ENCODE data around the gene MLLT1.

The MLLT1 gene

DNA sequence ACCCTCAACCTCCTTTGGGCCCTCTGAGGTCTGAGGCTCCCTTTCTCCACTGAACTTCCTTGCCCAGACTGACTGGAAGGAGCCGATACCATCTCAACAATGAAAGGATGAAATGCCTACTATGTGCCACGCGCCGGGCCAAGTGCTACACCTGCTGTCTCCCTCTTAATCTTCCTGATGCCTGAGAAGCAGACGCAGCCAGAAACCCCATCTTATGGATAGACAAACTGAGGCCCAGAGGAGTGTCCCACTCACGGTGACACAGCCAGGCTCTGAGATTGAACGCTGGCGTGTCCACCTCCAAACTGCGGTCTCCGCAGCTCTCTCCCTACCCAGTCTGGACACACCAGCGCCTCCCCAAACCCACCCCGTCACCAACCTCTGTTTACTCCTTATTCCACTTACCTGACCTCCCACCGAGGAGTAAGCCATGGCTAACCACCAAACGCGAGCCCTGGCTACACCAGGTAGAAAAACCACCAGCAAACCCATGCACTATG is 20.9 kb downstream of the MLLT1 start:
- no peak for DNase-seq

DNA sequence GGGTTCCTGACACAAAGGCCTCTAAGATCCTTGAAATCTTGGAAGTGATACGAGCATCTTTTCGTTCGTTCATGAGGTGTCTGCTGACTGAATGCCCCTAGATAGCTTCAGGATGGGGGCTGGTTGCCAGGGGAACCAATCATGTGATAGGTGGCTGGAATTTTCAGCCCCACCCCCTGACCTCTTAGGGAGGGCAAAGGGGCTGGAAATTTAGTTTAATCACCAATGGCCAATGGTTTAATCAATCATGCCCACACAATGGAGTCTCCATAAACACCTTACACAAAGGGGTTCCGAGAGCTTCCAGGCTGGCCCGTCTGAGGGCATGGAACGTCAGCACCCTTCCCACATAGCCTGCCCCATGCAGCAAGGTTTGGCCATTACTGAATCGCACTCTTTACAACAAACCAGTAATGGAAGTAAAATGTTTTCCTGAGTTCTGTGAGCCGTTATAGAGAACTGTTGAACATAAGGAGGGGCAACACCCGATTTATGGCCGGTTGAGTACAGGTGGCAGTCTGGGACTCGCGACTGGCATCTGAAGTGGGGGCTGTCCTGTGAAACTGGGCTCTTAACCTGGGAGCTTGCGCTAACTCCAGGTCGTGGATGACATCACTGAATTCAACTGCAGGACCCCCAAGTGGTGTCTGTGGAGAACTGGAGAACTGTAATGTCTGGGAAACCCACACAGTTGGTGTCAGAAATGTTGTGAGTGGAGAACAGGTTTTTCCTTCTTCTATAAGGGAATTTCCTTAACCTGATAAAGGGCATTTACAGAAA is 25.6 kb downstream of the MLLT1 start:
- no peak for DNase-seq

DNA sequence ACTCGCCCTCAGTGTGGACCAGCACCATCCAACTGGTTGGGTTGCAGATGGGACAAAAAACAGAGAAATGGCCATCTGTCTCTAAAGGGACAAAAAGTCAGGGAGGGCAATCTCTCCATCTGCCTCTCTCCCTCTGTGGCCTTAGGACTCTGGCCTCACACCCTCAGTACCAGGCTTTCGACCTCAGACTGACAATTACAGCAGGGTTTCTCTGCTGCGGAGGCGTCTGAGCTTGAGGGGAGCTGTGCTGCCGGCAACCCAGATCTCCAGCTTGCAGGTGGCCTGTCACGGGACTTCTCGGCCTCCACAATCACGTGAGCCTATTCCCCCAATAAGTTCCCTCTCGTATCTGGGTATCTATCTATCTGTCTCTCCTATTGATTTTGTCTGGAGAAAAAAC is 27.7 kb downstream of the MLLT1 start:
- DNase-seq = no peak

DNA sequence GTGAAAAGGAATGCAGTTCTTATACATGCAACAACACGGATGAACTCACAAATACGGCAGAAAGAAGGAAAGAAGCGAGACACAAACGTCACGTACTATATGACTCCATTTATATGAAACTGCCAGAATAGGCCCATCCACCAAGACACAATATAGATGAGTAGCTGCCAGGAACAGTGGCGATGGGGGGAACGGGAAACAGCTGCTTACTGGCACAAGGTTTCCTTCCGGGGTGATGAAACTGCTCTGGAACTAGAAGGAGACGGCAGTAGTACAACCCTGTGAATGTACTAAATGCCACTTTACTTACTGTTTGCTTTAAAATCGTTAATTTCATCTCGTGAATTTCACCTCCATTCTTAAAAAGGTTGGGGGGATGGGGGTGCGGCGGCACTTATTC is 28.9 kb downstream of the MLLT1 start:
- DNase-seq = no peak

DNA sequence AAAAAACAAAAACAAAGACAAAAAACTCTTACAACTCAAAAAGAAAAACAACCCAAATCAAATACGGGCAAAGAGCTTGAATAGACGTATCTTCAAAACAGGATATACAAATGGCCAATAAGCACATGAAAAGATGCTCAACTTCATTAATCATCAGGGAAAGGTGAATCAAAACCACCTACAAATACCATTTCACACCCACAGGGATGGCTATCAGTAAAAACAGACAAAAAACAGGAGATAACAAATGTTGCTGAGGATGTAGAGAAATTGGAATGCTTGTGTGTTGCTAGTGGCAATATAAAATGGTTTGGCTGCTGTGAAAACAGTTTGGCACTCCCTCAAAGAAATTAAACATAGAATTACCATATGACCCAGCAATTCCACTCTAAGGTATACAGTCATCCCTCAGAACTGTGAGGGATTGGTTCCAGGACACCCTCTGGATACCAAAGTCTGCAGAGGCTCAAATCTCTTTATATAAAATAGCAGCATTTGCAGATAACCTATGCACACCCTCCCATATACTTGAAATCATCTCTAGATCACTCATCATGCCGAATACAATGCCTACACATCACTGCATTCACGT is 29.7 kb downstream of the MLLT1 start:
- no peak for DNase-seq

DNA sequence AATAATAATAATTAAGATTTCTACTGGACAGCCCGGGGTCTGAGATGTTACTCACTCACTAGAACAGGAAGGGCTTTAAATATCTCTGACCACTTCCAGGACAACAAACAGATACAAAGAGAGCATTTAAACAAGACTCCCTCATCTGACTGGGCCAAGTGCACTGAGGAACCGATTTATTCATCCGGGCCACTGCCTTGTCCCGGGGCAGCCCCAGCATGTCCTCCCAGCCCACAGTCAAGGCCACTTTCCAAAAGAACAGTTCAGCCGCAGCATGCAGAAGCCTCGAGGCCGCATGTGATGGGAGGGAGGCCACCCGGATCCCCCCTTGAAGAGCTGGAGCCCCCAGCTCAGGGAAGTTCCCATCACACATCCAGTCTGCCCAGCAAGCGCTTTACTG is 30.5 kb downstream of the MLLT1 start:
- no peak for DNase-seq

DNA sequence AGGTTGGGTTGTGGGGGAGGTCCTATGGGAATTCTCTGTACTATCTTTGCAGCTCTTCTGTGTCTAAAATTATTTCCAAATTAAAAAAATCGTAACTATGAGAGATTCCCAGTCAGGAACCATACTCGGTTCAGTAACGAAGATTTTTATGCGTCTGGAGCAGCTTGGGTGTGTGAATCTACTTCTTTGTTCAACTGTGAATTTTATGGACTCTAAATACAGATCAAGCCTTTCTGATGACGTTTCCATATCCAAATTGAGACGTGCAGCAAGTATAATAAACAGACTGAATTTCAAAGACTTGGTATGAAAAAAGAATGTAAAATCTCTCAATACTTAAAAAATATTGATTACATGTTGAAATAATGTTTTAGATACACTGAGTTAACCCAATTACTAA is 30.9 kb downstream of the MLLT1 start:
- no peak for DNase-seq

DNA sequence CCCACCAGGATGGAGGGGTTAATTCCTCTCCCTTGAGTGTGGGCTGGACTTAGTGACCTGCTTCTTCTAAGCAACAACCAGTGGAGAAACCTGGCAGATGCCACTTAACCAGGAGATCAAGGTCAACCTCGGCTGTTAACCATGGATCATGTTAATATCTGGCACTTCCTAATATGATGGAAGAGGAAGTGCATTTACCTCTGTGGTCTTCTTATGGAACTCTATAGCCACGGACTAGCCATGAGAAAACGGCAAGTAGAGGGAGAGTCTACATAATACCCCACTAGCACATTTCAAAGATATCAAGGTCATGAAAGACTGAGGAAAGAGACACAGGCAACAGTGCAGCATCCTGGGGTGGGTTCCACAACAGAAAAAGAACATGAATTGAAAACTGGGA is 31.4 kb downstream of the MLLT1 start:
- no peak for DNase-seq

DNA sequence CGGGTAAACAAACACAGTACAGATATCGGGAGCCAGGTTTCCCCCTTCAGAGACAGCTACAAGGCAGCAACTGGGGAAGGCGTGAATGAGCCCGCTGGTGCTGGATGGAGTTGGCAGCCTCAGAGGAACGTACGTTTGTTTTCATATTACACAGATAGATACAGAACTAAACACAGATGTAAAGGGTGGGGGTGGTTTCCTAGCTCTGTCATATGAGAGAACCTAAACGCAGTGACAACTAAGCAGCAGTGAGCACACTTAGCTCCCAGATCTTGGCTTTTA is 32.8 kb downstream of the MLLT1 start:
- DNase-seq = no peak

DNA sequence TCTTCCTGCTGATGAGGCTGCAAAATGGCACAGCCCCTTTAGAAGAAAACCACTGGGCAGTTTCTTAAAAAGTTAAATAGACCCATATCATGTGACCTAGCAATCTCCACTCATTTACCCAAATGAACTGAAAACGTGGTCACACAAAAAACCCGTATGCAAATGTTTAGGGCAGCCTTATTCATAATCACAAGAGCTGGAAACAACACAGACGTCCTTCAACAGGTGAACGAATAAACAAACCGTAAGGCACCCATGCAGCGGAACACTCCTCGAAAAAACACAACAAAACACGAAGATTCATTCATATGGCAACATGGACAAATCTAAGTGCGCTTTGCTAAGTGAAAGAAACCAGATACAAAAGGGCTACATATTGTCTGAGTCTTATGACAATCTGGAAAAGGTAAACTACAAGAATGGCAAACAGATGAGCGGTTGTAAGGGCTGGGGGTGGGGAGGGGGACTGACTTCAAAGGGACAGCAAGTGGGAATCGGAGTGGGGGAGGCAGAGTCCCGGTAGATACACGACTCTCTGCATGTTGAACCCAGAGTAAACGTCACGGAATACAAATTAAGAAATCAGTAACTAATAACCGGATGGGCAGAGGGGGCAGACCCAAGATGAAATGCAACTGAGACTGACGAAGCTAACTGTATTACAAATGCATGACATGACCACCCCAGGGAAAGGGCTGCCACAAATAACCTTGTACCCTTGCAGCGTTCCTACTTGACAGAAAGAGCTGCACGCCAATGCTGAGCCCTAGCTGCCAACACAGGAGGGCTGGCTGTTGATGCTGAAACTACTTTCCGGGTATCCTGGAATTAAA is 33.4 kb downstream of the MLLT1 start:
- DNase-seq = no peak

DNA sequence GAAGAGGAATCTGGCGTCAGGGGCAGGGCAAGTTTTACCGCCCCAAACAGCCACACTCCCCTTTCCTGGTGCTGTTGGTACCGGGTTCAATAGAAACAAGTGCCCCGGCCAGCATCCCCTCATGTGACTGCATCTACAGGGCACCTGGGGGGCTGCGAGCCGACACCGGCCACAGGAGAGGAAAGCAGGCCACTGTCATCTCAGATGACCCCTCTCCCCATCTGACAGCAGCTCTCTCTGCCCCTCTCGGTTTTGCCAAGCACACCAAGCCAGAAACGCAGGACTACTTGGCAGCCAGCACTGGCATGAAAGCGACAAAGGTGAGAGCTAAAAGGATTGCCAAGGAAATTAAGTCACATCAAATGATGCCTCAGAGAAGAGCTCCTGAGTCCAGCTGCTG is 37.1 kb downstream of the MLLT1 start:
- DNase-seq = no peak

DNA sequence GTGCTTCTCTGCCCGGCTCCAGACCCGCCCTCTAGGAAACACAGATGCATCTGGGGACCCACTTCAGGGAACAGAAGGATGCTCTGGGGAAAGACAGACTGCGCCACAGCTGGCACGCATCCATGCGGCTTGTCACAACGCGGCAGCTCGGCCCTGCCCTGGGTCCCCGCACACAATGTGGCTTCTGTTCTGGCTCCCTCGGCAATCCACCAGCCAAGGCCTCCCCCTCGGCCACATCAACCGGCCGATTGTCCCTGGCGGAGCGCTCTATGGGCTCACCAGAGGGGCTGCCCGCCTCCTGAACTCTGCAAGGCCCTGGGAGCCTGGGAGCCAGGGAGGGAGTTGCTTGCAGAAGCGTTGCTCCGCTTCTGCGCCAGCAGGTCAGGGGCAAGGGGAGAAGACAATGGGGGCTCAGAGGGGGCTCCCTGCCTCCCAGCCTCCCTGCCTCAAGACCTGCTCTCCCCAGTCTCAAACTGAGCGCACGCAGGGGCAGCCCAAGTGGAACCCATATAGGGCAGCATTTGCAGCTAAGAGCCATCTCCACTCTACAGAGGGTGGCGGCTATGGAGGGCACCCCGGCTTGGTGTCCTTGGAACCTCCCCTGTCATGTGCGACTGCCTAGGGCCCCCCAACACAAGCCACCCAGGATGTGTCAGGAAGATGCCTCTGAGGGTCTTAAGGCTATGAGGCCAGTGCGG is 37.9 kb downstream of the MLLT1 start:
- DNase-seq = no peak

DNA sequence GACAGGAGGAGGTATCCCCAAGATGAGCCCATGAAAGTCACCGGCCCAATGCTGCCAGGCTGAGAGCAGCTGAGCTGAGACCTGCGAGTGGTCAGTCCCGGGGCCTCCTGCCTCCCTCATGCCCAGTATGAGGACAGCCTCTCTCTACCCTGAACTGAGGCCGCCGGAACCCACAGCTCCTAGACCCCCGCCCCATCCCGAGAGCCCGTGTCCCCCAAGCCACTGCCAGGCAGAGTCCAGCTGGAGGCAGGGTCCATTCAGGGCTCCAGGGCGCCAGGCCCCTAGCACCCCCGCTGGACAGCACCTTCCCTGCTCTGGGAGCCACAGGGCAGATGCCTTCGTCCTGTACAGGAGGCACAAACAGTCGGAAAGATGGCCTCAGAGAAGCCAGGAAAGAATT is 38.7 kb downstream of the MLLT1 start:
- DNase-seq = no peak

DNA sequence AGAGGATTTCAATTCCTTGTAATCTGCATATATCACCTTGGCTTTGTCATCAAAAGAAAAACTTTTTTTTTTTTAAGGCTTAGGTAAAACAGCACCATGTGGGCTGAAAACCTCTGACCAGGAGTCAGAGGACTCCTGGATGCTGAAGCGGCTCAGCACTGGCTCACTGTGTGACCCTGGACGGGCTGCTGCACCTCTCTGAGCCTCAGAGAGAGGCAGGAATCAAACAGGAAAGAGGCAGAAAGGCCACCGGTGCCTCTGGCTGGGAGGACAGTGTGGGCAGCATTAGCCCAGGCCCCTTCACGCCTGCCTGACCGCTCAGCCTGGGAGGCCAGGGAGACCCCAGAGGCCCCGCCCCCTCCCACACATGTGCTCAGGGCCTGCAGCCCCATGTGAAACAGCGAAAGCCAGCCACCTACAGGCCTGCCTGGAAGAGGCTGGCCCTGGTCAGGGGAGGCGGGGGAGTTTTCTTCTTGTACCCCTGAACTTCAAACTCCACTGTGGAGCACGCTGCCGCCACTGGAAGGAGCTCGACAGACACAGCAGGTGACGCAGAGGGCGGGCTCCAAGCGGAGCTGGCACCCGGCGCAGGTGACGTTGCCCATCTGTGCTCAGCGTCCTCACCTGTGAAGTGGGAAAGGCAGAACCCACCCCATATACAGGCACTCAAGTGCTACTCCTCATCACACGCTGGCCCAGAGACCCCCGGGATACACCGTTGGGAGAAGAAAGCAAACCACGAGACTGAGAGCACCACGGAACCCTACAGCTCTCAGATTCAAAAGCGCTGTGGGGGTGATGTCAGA is 39.7 kb downstream of the MLLT1 start:
- DNase-seq = no peak

DNA sequence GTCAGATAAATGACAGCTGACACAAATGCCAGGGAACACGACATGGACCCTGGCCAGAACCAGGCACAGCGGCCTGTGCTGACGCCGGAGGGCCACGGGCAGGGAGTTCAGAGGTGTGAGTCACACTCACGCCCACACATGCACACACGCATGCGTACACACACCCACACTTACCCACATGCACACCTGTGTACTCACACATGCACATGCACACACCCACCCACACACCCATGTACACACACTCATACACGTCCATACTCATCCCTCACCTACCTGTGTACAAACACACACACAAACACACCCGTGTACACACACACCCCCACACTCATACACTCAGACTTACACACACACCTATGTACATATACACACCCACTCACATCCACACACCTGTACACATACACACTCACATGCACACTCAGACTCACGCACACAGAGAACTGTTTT is 40.4 kb downstream of the MLLT1 start:
- peak; percentile 30 for DNase-seq

DNA sequence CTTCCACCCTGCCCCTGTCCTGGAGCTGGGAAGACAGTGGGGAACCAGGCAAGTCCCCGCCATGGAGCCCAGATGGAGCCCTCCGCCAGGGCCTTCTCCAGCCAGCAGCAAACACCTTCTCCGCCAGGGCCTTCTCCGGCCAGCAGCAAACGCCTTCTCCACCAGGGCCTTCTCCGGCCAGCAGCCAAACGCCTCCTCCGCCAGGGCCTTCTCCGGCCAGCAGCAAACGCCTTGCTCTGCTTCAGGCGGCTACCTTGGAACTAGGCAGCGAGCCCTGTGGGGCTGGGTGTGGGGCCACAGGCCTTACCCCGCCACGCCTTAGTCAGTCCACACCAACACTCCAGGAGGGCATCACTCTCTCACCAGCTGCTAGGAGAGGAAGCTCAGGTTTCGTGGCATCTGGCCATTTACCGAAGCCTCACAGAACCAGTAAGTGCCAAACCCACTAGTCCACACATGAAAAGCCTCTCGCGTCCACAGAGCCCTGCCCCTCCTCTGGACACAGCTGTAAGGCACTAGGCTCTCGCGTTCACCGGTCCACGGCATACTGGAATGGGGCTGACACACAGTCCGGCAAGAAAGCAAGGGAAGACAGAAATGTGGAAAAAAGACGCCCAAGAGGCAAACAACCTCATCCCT is 41.0 kb downstream of the MLLT1 start:
- DNase-seq = no peak

DNA sequence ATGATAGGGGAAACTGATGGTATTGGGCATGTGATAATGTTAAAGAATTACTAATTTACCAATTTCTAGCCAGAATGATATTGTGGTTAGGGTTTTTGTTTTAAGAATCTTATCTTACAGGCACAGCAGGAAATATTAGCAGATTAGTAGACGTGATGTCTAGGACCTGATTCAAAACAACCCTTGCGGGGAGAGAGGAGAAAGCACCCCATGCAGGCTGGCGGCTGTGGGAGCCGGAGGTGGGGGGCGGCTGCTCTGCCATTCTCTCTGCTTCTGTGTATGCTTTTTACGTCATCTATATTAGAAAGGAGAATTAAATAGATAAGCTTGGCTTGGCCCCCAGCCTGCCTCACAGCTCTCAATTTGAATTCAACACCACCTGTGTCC is 41.5 kb downstream of the MLLT1 start:
- DNase-seq = no peak

DNA sequence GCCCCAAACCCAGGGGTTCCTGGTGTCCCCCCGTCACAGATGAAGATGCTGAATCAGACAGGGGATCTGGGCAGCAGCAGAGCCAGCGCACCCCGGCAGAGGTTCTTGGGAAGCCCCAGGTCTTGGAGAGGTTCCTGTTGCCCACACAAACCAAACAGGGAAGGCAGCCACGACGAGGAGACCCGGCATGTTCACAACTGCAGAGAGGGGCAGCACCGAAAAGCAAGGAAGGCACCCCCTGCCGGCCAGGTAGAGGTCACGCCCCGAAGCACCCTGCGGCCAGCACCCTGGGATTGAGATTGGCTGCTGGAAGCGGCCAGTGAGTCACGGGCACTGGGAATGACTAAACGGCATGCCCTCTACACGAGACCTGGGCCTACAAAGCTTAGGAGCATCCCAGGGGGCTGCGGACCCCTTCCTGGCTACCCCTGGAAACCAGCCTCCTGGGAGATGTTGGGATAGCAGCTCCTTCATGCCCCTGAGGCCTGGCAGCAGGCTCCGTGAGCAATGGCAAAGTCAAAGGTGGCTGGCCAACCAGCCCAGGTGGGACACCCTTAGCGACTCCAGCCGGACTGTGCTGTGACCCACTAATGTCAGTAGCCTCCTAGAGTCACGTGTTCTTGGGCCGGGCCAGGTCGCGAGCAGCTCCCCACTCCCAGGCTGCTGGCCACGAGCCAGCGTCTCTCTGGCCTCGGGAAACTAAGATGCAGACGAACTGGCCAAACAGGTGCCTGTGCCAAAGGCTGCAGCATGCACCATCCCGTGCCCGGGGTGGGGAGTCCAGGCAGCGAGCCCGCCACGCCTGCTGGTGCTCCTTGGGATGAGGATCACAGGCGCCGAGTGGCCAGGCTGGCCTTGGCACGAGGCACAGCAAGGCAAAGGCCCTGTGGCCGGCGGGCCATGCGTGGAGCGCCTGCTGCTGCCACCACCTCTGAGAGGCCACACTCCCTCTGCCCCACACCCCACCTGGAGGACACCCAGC is 43.2 kb downstream of the MLLT1 start:
- no peak for DNase-seq

DNA sequence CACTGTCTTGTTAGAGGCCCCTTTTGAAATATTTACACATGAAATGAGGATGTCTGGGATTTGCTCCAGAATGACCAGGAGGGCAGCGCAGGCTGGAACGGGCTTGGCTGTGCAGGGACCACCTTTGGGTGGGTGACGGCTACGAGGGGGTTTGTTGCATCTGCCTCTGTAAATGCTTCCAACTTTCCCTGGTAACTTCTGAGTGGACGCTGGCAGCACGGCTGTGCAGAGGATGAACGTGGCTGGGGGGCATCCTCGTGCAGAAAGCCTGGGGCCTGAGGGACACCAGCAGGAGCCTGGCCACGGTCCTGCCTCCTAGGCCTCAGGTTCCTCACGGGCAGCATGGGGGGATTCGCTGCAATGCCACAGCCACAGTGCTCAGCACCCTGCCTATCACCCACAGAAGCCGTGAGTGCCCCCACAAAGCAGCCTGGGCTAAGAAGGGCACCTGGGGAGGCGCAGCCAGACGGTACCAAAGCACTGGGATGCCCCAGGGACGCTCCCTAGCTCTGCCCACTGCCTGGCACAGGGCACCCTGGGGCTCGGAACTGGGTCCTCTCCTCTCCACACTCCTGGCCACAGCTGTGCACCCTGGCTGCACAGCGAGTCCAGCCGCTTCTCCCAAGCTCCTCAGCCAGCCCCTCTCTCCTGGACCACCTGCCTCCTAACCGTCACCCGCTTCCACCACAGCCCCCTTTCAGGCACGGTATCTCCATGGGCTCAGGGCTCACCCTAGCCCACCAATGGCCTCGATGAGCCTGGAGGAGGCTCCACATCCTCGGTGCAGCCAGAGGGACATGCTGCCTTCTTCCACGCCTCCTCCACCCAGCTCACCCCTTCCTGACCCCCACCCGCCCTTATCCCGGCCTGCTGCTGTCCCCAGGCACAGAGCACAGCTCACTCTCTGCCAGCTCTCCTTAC is 44.5 kb downstream of the MLLT1 start:
- DNase-seq = no peak

DNA sequence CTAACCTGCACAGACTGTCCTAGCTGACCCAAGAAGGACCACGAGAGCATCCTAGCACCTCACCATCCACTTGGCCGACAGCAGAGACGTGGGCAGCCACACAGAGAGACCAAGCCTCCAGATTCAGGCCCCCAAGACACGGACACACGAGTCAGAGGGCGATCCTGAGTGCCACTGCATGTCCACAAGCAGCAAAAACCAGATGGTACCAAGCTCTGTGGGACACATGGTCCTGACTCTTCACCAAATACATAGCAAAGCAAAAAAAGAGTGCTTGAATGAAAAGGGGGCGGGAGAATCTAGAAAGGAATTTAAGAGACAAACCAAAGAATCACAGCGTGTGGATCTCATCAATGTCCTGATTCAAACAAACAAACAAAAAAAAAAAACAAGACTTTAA is 45.2 kb downstream of the MLLT1 start:
- DNase-seq = no peak

Measured in stimulated activated naive CD4-positive, alpha-beta T cell treated with Interleukin-2 at 50 U/mL for 16 hours (primary cell).